ENCODE data around the gene TEX53. TPM values are rescaled to one million over a fixed set of nuclear protein-coding genes. Genes with fewer than 3 reads are reported as not detected.

Gene TEX53
- total RNA-seq, 2 donors from 2014 or later, result not detected

DNA sequence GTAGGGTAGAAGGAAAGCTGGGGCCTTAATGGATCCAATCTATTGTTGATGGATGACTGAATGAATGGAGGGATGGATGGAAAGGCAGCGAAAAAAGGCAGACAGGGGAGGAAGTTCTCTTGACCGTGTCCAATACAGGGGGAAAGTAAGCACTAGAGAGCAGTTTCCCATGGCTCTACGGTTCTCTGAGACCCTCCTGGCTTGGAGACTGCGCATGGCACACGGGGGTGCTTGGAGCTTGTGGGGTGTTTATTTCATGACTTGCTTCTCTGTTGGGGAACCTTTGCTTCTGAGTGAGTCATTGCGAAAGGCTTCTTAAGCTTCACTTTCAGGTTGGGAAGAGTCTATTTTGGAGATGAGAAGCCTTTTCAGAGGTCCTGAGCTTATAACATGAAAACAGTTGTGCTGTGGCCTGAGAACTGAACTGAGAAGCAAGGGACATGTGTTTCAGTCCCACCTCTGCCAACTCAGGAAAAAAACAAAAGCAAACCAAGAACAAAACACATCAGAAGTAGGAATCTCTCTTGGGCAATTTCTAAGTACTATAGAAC, 37.2 kb upstream of the TEX53 start:
- Mint-ChIP-seq H3K36me3 (ENCODE audit: low read depth) (no peaks in the 10 kb centered on the region), H3K4me1 (peaks cover 4% of the 10 kb centered on the region), H3K27ac (no peak overlapping the region), H3K4me3 (no peak overlapping the region), H3K27me3 (ENCODE audit: insufficient read depth) (peaks cover 33% of the 10 kb centered on the region), H3K9me3 (peaks cover 2% of the 10 kb centered on the region)
- TF ChIP-seq CTCF (conservative IDR thresholded peaks at IDR 0.05), result no peak
- 94 to 97% methylated on average over 5 to 6 of the region's 6 CpGs for WGBS, 2 experiments (ENCODE audit: insufficient coverage in 1 of 2, insufficient read length in 1 of 2)
- no peak overlapping the region for H3K4me3 ChIP-seq (ENCODE audit: low read length)
- no peaks in the 10 kb centered on the region for H3K4me1 ChIP-seq (ENCODE audit: control insufficient read depth, insufficient read depth, low read length)
- no peak overlapping the region for H3K9ac ChIP-seq (ENCODE audit: extremely low read depth, low read length, poor library complexity, severe bottlenecking)
- no peaks in the 10 kb centered on the region for H3K36me3 ChIP-seq (ENCODE audit: control insufficient read depth, insufficient read depth, low read length)
- H3K27ac ChIP-seq (ENCODE audit: low read depth, low read length), result no peak overlapping the region
- H3K27me3 ChIP-seq (ENCODE audit: control insufficient read depth, insufficient read depth, low read length, poor library complexity, severe bottlenecking), result no peaks in the 10 kb centered on the region
- DNase-seq, result no peak
- H3K9me3 ChIP-seq (ENCODE audit: control insufficient read depth, low read length), result peaks cover 1% of the 10 kb centered on the region

GRCh38 chr9:114694146-114694545, 36.5 kb upstream of the TEX53 start:
- Mint-ChIP-seq H3K27me3 (ENCODE audit: insufficient read depth) (peaks cover 33% of the 10 kb centered on the region), H3K4me3 (no peak overlapping the region), H3K9me3 (no peaks in the 10 kb centered on the region), H3K27ac (no peak overlapping the region), H3K36me3 (ENCODE audit: low read depth) (no peaks in the 10 kb centered on the region), H3K4me1 (peaks cover under 1% of the 10 kb centered on the region)
- DNase-seq, result no peak
- no peak overlapping the region for H3K9ac ChIP-seq (ENCODE audit: extremely low read depth, low read length, poor library complexity, severe bottlenecking)
- WGBS, 2 experiments (ENCODE audit: insufficient coverage in 1 of 2, insufficient read length in 1 of 2), result 80 to 93% methylated on average over 2 of the region's 2 CpGs
- H3K27ac ChIP-seq (ENCODE audit: low read depth, low read length), result no peak overlapping the region
- TF ChIP-seq CTCF (conservative IDR thresholded peaks at IDR 0.05), result no peak
- no peaks in the 10 kb centered on the region for H3K9me3 ChIP-seq (ENCODE audit: control insufficient read depth, low read length)
- H3K4me1 ChIP-seq (ENCODE audit: control insufficient read depth, insufficient read depth, low read length), result no peaks in the 10 kb centered on the region
- H3K27me3 ChIP-seq (ENCODE audit: control insufficient read depth, insufficient read depth, low read length, poor library complexity, severe bottlenecking), result no peaks in the 10 kb centered on the region
- H3K36me3 ChIP-seq (ENCODE audit: control insufficient read depth, insufficient read depth, low read length), result no peaks in the 10 kb centered on the region
- no peak overlapping the region for H3K4me3 ChIP-seq (ENCODE audit: low read length)

GRCh38 chr9:114693248-114693855, 35.7 kb upstream of the TEX53 start:
- no peaks in the 10 kb centered on the region for H3K36me3 Mint-ChIP-seq (ENCODE audit: low read depth)

More at GRCh38 chr9:114693248-114693855, 35.7 kb upstream of the TEX53 start:
- no peak for DNase-seq
- Mint-ChIP-seq H3K4me3 (no peak overlapping the region), H3K27me3 (ENCODE audit: insufficient read depth) (peaks cover 29% of the 10 kb centered on the region), H3K27ac (no peak overlapping the region), H3K9me3 (no peaks in the 10 kb centered on the region), H3K4me1 (no peaks in the 10 kb centered on the region)
- Histone ChIP-seq H3K4me1 (ENCODE audit: control insufficient read depth, insufficient read depth, low read length) (no peaks in the 10 kb centered on the region), H3K36me3 (ENCODE audit: control insufficient read depth, insufficient read depth, low read length) (no peaks in the 10 kb centered on the region), H3K4me3 (ENCODE audit: low read length) (no peak overlapping the region), H3K9ac (ENCODE audit: extremely low read depth, low read length, poor library complexity, severe bottlenecking) (no peak overlapping the region), H3K9me3 (ENCODE audit: control insufficient read depth, low read length) (no peaks in the 10 kb centered on the region), H3K27me3 (ENCODE audit: control insufficient read depth, insufficient read depth, low read length, poor library complexity, severe bottlenecking) (no peaks in the 10 kb centered on the region), H3K27ac (ENCODE audit: low read depth, low read length) (no peak overlapping the region)
- WGBS, 2 experiments (ENCODE audit: insufficient coverage in 1 of 2, insufficient read length in 1 of 2), result 50 to 52% methylated on average over 2 of the region's 2 CpGs
- TF ChIP-seq CTCF (conservative IDR thresholded peaks at IDR 0.05), result no peak
